GM19099 (cell line): ENCODE measurements around the gene ZNF568.

Experiments used
- POLR2A ChIP-seq: IDR thresholded peaks from 3 replicates; pipeline ENCODE4 v1.6.1; 2011; ENCODE audit warnings: low read depth; ENCODE audit not compliant: insufficient read length; ENCODE audit errors: extremely low read depth

The ZNF568 gene

GRCh38 chr19:36973021-36973843 lies 57.1 kb downstream of the ZNF568 start:
- TF ChIP-seq POLR2A, result no peak

GRCh38 chr19:36973844-36974195 lies 57.7 kb downstream of the ZNF568 start:
- TF ChIP-seq POLR2A, result no peak

GRCh38 chr19:36986131-36986530 lies 70.0 kb downstream of the ZNF568 start:
- TF ChIP-seq POLR2A, result no peak

- TF ChIP-seq POLR2A, result no peak
Measured at GRCh38 chr19:36986601-36987000, 70.5 kb downstream of the ZNF568 start.

- no peak for TF ChIP-seq POLR2A
Measured at GRCh38 chr19:36987091-36987490, 71.0 kb downstream of the ZNF568 start.

- TF ChIP-seq POLR2A, result no peak
Measured at GRCh38 chr19:36997152-36997842, 81.2 kb downstream of the ZNF568 start.

GRCh38 chr19:36997843-36998235 lies 81.7 kb downstream of the ZNF568 start:
- no peak for TF ChIP-seq POLR2A

GRCh38 chr19:36999313-36999712 lies 83.2 kb downstream of the ZNF568 start:
- no peak for TF ChIP-seq POLR2A

- no peak for TF ChIP-seq POLR2A
Measured at GRCh38 chr19:37007587-37008220, 91.6 kb downstream of the ZNF568 start.

GRCh38 chr19:37009871-37010270 lies 93.7 kb downstream of the ZNF568 start:
- TF ChIP-seq POLR2A, result no peak

- no peak for TF ChIP-seq POLR2A
Measured at GRCh38 chr19:37012093-37012745, 96.1 kb downstream of the ZNF568 start.

GRCh38 chr19:37014456-37014855 lies 98.3 kb downstream of the ZNF568 start:
- TF ChIP-seq POLR2A, result no peak

GRCh38 chr19:37045140-37045539 lies 129.0 kb downstream of the ZNF568 start:
- TF ChIP-seq POLR2A, result no peak
